ENCODE results near the gene ADCY9. TPM values are rescaled to one million over a fixed set of nuclear protein-coding genes. Genes with fewer than 3 reads are reported as not detected.

Gene ADCY9
- total and polyA plus RNA-seq, 8 donors = 9.8 to 61.1 (median 12.9) TPM

- H3K27me3 ChIP-seq = no peaks in the 10 kb centered on the region
- ATAC-seq (no peak), DNase-seq (no peak)
- no peaks in the 10 kb centered on the region for H3K36me3 ChIP-seq
- H3K27ac ChIP-seq = no peak overlapping the region
- H3K4me3 ChIP-seq = no peak overlapping the region
- TF ChIP-seq, protein P1, sequence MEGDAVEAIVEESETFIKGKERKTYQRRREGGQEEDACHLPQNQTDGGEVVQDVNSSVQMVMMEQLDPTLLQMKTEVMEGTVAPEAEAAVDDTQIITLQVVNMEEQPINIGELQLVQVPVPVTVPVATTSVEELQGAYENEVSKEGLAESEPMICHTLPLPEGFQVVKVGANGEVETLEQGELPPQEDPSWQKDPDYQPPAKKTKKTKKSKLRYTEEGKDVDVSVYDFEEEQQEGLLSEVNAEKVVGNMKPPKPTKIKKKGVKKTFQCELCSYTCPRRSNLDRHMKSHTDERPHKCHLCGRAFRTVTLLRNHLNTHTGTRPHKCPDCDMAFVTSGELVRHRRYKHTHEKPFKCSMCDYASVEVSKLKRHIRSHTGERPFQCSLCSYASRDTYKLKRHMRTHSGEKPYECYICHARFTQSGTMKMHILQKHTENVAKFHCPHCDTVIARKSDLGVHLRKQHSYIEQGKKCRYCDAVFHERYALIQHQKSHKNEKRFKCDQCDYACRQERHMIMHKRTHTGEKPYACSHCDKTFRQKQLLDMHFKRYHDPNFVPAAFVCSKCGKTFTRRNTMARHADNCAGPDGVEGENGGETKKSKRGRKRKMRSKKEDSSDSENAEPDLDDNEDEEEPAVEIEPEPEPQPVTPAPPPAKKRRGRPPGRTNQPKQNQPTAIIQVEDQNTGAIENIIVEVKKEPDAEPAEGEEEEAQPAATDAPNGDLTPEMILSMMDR (IDR thresholded peaks at IDR 0.05) = no peak
- no peaks in the 10 kb centered on the region for H3K9me3 ChIP-seq
- intact Hi-C loops (cut with DNase I) = no loop called here
- peaks cover 0 to 6% of the 10 kb centered on the region in 2 donors for H3K4me1 ChIP-seq
Measured at GRCh38 chr16:4005281-4005680, 111.0 kb downstream of the ADCY9 start.

DNA sequence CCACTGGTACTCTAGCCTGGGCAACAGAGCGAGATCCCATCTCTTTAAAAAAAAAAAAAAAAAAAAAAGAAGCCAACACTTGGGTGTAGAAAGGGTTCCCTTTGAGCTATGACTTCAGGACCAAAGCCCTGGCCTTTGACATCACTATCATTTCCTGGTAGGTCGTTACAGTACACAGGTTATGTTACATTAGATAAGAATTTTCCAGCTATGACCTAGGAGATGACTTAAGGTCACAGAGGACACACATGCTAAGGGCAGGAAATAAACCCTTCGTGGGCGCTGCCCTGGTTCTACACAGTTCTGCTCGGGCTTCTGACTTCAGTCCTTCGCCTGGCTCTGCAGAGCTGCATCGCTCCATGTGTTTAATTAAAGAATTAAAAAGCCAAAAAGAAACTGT, 112.0 kb downstream of the ADCY9 start:
- no peaks in the 10 kb centered on the region for H3K27me3 ChIP-seq
- H3K36me3 ChIP-seq = no peaks in the 10 kb centered on the region
- H3K4me1 ChIP-seq = peaks cover 3% of the 10 kb centered on the region in 2 donors
- no peaks in the 10 kb centered on the region for H3K9me3 ChIP-seq
- ATAC-seq (no peak), DNase-seq (no peak)
- intact Hi-C loops (cut with DNase I) = no loop called here
- TF ChIP-seq, protein P1 (IDR thresholded peaks at IDR 0.05) = no peak
- no peak overlapping the region for H3K27ac ChIP-seq
- no peak overlapping the region for H3K4me3 ChIP-seq

DNA sequence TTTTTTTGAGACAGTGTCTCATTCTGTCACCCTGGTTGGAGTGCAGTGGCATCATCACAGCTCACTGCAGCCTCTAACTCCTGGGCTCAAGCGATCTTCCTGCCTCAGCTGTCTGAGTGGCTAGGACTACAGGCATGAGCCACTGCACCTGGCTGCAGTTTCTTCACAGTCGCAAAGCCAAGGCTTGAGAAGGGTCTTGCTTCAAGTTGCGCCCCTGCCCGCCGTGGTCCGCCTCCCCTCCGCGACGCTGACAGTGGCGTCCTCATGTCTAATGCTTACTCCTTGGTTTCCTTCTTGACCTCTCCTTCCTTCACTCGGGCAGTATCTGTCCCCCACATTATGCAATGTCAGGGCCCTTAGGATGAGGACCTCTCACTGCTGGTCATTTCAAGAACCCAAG, 112.7 kb downstream of the ADCY9 start:
- TF ChIP-seq, protein P1 (IDR thresholded peaks at IDR 0.05) = no peak
- ATAC-seq = no peak
- H3K36me3 ChIP-seq = no peaks in the 10 kb centered on the region

GRCh38 chr16:4003166-4003565, 113.1 kb downstream of the ADCY9 start:
- H3K27ac ChIP-seq = no peak overlapping the region
- intact Hi-C loops (cut with DNase I) = no loop called here
- H3K4me1 ChIP-seq = peaks cover 3% of the 10 kb centered on the region in 2 donors
- ATAC-seq (no peak), DNase-seq (no peak)
- H3K36me3 ChIP-seq = no peaks in the 10 kb centered on the region
- no peaks in the 10 kb centered on the region for H3K27me3 ChIP-seq
- no peaks in the 10 kb centered on the region for H3K9me3 ChIP-seq
- H3K4me3 ChIP-seq = no peak overlapping the region
- TF ChIP-seq, protein P1 (IDR thresholded peaks at IDR 0.05) = no peak

More for the DNA sequence above, 112.7 kb downstream of the ADCY9 start:
- intact Hi-C loops (cut with DNase I) = no loop called here
- no peak for DNase-seq
- Histone ChIP-seq H3K4me1 (peaks cover 3% of the 10 kb centered on the region in 2 donors), H3K27ac (no peak overlapping the region), H3K9me3 (no peaks in the 10 kb centered on the region), H3K4me3 (no peak overlapping the region), H3K27me3 (no peaks in the 10 kb centered on the region)

GRCh38 chr16:4002121-4002520, 114.1 kb downstream of the ADCY9 start:
- H3K4me1 ChIP-seq = peaks cover 3% of the 10 kb centered on the region in 2 donors
- H3K27me3 ChIP-seq = no peaks in the 10 kb centered on the region
- H3K36me3 ChIP-seq = no peaks in the 10 kb centered on the region
- DNase-seq (no peak), ATAC-seq (no peak)
- H3K27ac ChIP-seq = no peak overlapping the region
- intact Hi-C loops (cut with DNase I) = no loop called here
- no peaks in the 10 kb centered on the region for H3K9me3 ChIP-seq
- no peak overlapping the region for H3K4me3 ChIP-seq
- TF ChIP-seq, protein P1 (IDR thresholded peaks at IDR 0.05) = no peak

Measured in left lung (tissue), 10 donors.